ENCODE results near the gene ARMC7. TPM values are rescaled to one million over a fixed set of nuclear protein-coding genes. Genes with fewer than 3 reads are reported as not detected.

The ARMC7 gene
- total RNA-seq, 1 donor from 2014 or later, result 7.9 TPM

DNA sequence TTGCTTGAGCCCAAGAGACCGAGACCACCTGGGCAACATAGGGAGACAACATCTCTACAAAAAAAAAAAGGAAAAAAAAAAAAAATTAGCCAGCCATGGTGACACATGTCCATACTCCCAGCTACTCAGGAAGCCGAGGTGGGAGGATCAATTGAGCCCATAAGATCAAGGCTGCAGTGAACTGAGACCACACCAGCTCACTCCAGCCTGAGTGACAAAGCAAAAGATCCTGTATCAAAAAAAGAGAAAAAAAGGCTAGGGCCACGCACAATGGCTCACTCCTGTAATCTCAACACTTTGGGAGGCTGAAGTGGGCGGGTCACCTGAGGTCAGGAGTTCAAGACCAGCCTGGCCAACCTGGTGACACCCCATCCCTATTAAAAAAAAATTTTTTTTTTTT lies 59.2 kb downstream of the ARMC7 start:
- no peak for DNase-seq (ENCODE audit: low read depth)
- TF ChIP-seq, protein P1, sequence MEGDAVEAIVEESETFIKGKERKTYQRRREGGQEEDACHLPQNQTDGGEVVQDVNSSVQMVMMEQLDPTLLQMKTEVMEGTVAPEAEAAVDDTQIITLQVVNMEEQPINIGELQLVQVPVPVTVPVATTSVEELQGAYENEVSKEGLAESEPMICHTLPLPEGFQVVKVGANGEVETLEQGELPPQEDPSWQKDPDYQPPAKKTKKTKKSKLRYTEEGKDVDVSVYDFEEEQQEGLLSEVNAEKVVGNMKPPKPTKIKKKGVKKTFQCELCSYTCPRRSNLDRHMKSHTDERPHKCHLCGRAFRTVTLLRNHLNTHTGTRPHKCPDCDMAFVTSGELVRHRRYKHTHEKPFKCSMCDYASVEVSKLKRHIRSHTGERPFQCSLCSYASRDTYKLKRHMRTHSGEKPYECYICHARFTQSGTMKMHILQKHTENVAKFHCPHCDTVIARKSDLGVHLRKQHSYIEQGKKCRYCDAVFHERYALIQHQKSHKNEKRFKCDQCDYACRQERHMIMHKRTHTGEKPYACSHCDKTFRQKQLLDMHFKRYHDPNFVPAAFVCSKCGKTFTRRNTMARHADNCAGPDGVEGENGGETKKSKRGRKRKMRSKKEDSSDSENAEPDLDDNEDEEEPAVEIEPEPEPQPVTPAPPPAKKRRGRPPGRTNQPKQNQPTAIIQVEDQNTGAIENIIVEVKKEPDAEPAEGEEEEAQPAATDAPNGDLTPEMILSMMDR (IDR thresholded peaks at IDR 0.05; ENCODE audit: insufficient read depth, low read length, poor library complexity, severe bottlenecking), result no peak
- no peaks in the 10 kb centered on the region for H3K27me3 ChIP-seq (ENCODE audit: control insufficient read depth, insufficient read depth, low read length)
- H3K36me3 ChIP-seq (ENCODE audit: control insufficient read depth, insufficient read depth, low read length), result peaks cover 2% of the 10 kb centered on the region
- H3K4me3 ChIP-seq (ENCODE audit: low read depth, low read length), result no peak overlapping the region

DNA sequence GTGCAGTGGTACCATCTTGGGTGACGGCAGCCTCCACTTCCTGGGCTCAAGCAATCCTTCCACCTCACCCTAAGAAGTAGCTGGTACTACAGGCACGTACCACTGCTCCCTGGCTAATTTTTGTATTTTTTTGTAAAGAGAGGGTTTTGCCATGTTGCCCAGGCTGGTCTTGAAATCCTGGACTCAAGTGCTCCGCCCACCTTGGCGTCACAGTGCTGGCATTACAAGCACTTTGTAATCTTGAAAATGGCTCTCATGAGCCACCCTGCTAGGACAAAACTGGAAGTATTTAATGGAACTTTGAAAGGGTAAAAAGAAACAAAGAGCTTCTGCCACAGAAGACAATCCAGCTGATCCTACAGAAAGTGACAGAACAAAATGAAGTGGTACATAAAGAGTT lies 63.8 kb downstream of the ARMC7 start:
- Histone ChIP-seq H3K36me3 (ENCODE audit: control insufficient read depth, insufficient read depth, low read length) (peaks cover 2% of the 10 kb centered on the region), H3K27me3 (ENCODE audit: control insufficient read depth, insufficient read depth, low read length) (no peaks in the 10 kb centered on the region), H3K4me3 (ENCODE audit: low read depth, low read length) (no peak overlapping the region)
- DNase-seq (ENCODE audit: low read depth), result no peak
- TF ChIP-seq, protein P1 (IDR thresholded peaks at IDR 0.05; ENCODE audit: insufficient read depth, low read length, poor library complexity, severe bottlenecking), result no peak

DNA sequence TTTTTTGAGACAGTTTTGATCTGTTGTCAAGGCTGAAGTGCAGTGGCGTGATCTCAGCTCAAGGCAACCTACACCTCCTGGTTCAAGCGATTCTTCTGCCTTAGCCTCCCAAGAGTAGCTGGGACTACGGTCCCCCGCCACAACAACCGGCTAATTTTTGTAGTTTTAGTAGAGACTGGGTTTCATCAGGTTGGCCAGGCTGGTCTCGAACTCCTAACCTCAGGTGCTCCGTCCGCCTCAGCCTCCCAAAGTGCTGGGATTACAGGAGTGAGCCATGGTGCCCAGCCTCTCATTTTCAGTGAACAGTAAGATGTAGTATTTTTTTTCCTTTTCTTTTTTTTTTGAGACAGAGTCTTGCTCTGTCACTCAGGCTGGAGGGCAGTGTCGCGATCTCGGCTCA lies 65.2 kb downstream of the ARMC7 start:
- Histone ChIP-seq H3K4me3 (ENCODE audit: low read depth, low read length) (no peak overlapping the region), H3K36me3 (ENCODE audit: control insufficient read depth, insufficient read depth, low read length) (no peaks in the 10 kb centered on the region), H3K27me3 (ENCODE audit: control insufficient read depth, insufficient read depth, low read length) (no peaks in the 10 kb centered on the region)
- no peak for DNase-seq (ENCODE audit: low read depth)
- TF ChIP-seq, protein P1 (IDR thresholded peaks at IDR 0.05; ENCODE audit: insufficient read depth, low read length, poor library complexity, severe bottlenecking), result no peak

DNA sequence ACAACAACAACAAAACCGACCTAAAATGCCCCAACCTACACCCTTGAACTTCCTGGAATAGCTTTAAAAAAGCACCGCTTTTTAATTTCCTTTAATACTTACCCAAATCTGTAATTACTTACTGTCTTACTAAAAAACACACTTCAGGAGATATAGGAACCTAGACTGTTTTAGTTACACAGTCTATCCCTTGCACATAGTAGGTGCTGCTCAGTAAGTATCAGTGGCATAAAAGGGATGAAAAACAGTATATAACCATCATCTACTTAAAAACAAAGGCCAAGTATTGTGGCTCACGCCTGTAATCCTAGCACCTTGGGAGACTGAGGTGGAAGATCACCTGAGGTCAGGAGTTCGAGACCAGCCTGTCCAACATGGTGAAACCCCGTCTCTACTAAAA lies 66.9 kb downstream of the ARMC7 start:
- no peaks in the 10 kb centered on the region for H3K27me3 ChIP-seq (ENCODE audit: control insufficient read depth, insufficient read depth, low read length)
- no peaks in the 10 kb centered on the region for H3K36me3 ChIP-seq (ENCODE audit: control insufficient read depth, insufficient read depth, low read length)
- DNase-seq (ENCODE audit: low read depth), result no peak
- no peak overlapping the region for H3K4me3 ChIP-seq (ENCODE audit: low read depth, low read length)
- TF ChIP-seq, protein P1 (IDR thresholded peaks at IDR 0.05; ENCODE audit: insufficient read depth, low read length, poor library complexity, severe bottlenecking), result no peak

DNA sequence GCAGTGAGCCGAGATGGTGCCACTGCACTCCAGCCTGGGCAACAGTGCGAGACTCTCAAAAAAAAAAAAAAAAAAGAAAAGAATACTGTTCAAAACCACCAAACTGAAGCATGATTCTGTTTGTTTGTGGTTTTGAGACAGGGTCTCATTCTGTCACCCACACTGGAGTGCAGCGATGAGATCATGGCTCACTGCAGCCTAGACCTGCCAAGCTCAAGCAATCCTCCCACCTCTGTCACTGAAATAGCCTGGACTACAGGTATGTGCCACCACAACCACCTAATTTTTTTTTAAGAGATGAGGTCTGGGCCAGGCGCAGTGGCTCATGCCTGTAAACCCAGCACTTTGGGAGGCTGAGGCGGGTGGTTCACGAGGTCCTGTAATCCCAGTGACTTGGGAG lies 68.7 kb downstream of the ARMC7 start:
- H3K4me3 ChIP-seq (ENCODE audit: low read depth, low read length), result no peak overlapping the region
- DNase-seq (ENCODE audit: low read depth), result no peak
- TF ChIP-seq, protein P1 (IDR thresholded peaks at IDR 0.05; ENCODE audit: insufficient read depth, low read length, poor library complexity, severe bottlenecking), result no peak
- H3K27me3 ChIP-seq (ENCODE audit: control insufficient read depth, insufficient read depth, low read length), result no peaks in the 10 kb centered on the region
- no peaks in the 10 kb centered on the region for H3K36me3 ChIP-seq (ENCODE audit: control insufficient read depth, insufficient read depth, low read length)

Other genes with a start within 250 kb of the ARMC7 start
- gene FDXR, start 237.0 kb upstream of the ARMC7 start, total RNA-seq, result 34.0 and 45.0 TPM in 2 replicates
- not detected in 2 replicates for gene FADS6, start 216.3 kb upstream of the ARMC7 start, total RNA-seq
- gene USH1G, start 186.7 kb upstream of the ARMC7 start, total RNA-seq, result not detected in 2 replicates
- not detected in 2 replicates for gene OTOP2, start 185.7 kb upstream of the ARMC7 start, total RNA-seq
- not detected in 2 replicates for gene OTOP3, start 174.1 kb upstream of the ARMC7 start, total RNA-seq
- gene HID1, start 137.2 kb upstream of the ARMC7 start, total RNA-seq, result 25.2 and 28.5 TPM in 2 replicates
- 51.9 and 52.3 TPM in 2 replicates for gene CDR2L, start 122.3 kb upstream of the ARMC7 start, total RNA-seq
- gene MRPL58, start 97.3 kb upstream of the ARMC7 start, total RNA-seq, result 68.5 and 77.7 TPM in 2 replicates
- 247 and 275 TPM in 2 replicates for gene ATP5PD, start 63.0 kb upstream of the ARMC7 start, total RNA-seq
- gene KCTD2, start 62.7 kb upstream of the ARMC7 start, total RNA-seq, result 15.6 and 19.2 TPM in 2 replicates
- 19.1 and 23.1 TPM in 2 replicates for gene SLC16A5, start 22.0 kb upstream of the ARMC7 start, total RNA-seq
- 107 and 114 TPM in 2 replicates for gene NT5C, start 21.8 kb downstream of the ARMC7 start, total RNA-seq
- 453 and 466 TPM in 2 replicates for gene JPT1, start 44.5 kb downstream of the ARMC7 start, total RNA-seq
- 61.9 and 76.0 TPM in 2 replicates for gene SUMO2, start 73.0 kb downstream of the ARMC7 start, total RNA-seq
- gene NUP85, start 95.7 kb downstream of the ARMC7 start, total RNA-seq, result 33.1 and 37.2 TPM in 2 replicates
- gene GGA3, start 151.6 kb downstream of the ARMC7 start, total RNA-seq, result 24.8 and 34.8 TPM in 2 replicates
- 57.8 and 69.4 TPM in 2 replicates for gene MRPS7, start 151.9 kb downstream of the ARMC7 start, total RNA-seq
- 26.7 and 36.1 TPM in 2 replicates for gene MIF4GD, start 161.3 kb downstream of the ARMC7 start, total RNA-seq
- gene SLC25A19, start 179.5 kb downstream of the ARMC7 start, total RNA-seq, result 6.0 and 7.1 TPM in 2 replicates